ENCODE results near the gene TENT5C. TPM values are rescaled to one million over a fixed set of nuclear protein-coding genes. Genes with fewer than 3 reads are reported as not detected.

TENT5C gene
- total RNA-seq, 4 donors from 2014 or later, result 3.8 to 7.6 (median 6.6) TPM

DNA sequence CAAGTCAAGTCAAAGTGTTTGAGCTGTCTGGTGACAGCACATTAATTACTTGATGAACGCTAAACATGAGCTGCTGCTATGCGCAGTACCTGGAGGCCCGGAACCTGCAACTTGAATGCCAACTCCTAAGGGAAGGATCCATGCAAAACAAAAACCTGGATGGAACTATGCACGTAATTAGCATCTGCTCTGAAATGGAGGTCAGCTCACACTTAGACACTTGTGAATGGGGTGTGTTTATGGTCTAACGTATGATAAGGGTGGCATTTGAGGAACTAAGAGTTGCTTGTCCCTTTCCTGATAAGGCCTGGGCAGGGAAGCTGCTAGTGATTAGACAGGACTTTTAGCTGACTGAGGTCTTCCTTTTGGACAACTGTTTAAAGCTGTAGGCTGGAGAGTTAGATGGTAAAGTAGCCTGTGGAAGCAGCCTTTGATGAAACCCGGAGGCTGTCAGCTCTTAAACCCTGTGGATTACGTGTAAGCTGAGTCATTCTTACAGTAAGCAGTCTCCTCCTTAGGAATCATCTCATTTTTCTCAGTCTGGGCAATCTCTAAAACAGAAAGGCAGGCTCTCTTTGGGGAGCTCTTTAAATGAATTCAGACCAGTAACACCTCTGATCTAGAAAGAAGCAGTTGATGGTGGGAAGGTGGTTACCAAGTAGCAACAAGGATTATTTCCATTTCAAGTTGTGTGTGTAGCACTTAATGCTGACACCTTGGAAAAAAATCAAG, 6.8 kb downstream of the TENT5C start:
- ATAC-seq (ENCODE audit: low FRiP score), result peak; percentile 36
- TF ChIP-seq, protein P1, sequence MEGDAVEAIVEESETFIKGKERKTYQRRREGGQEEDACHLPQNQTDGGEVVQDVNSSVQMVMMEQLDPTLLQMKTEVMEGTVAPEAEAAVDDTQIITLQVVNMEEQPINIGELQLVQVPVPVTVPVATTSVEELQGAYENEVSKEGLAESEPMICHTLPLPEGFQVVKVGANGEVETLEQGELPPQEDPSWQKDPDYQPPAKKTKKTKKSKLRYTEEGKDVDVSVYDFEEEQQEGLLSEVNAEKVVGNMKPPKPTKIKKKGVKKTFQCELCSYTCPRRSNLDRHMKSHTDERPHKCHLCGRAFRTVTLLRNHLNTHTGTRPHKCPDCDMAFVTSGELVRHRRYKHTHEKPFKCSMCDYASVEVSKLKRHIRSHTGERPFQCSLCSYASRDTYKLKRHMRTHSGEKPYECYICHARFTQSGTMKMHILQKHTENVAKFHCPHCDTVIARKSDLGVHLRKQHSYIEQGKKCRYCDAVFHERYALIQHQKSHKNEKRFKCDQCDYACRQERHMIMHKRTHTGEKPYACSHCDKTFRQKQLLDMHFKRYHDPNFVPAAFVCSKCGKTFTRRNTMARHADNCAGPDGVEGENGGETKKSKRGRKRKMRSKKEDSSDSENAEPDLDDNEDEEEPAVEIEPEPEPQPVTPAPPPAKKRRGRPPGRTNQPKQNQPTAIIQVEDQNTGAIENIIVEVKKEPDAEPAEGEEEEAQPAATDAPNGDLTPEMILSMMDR (IDR thresholded peaks at IDR 0.05), result no peak
- DNase-seq (ENCODE audit: low spot score), result no peak

DNA sequence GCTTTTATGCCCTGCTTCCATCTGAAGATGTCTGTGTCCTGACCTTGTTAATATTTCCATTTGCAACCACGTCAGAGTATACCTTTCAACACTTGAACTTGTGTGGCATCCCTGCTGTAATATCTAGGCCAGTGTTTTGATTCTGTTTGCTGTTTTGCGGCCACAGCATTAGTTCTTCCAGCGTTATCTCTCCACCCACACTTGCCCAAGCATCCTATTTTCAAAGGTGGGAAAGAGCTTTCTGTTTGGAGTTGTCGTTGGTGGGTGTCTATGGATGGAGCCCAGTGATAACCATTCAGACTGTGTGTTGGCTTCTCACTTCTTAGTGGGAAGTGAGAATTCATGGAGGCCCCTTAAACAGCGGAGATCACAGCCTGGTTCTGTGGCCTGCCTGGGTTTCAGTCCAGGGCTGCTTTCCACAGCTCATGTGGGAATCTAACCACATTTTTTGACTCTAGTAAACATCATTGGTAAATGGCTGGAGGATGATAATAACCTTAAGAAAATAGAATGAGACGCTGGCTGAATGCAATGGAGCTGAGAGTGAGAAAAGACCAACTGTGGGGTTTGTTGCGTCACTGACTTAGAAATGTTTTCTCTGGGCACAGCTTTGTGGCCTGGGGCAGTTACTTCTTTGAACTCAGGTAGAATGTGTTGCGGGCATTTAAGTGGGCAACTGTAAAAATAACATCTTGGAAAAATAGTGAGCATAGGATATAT, 7.6 kb downstream of the TENT5C start:
- DNase-seq (ENCODE audit: low spot score), result no peak
- no peak for ATAC-seq (ENCODE audit: low FRiP score)
- TF ChIP-seq, protein P1 (IDR thresholded peaks at IDR 0.05), result no peak

DNA sequence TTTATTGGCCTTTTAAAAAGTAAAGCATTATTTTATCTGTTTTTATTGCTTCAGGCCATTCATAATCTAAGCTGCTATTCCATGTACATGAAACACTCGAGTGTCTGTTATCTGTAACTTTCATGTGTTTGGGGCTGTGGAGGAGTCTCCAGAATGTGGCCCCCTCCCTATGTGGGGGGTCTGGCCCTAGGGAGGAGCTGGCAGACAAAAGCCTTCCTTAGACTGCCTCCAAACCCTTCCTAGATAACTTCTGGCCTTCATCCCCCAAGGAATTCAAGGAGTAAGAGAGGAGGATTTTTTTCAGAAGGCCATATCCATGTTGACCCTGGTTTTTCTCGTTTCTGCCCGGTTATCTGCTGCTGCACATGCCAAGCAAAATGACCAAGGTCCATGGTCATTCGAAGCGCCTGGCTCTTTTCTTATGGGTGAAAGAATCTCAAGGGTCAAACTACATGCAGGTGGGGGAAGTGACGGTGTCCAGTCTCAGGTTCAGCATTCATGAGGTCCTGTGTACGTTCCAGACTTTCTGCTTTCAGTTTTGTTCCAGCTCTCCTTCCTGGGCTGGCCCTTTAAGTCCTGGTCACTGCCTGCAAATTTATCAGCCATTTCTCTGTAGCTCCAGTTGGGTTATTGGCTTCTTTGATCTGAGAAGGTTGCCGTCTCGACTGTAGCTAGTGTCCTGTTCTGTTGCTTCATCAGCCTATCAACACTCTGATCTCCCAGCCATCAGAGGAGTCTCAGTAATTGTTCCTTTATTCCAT, 8.3 kb downstream of the TENT5C start:
- TF ChIP-seq, protein P1 (IDR thresholded peaks at IDR 0.05), result no peak

DNA sequence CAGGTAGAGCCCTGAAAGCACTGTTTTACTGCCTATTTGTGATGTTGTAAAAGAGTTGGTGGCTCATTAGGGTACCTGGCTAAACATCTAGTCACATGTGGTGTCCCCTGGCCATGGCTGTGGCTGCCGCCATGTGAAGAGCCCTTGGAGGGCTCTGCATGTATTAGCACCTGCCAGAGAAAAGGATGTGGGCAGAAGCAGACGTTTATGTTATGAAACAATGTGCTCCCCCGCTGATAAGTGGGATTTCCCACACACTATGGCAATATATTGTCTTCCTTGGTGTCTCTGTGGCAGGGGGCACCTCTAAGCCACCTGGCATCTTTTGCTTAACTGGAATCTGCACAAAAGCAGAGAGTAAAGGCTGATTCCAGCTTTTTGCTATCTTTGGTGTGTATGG, 9.6 kb downstream of the TENT5C start:
- TF ChIP-seq, protein P1 (IDR thresholded peaks at IDR 0.05), result no peak
- DNase-seq (ENCODE audit: low spot score), result no peak
- ATAC-seq (ENCODE audit: low FRiP score), result no peak

More for the DNA sequence above, 8.3 kb downstream of the TENT5C start:
- ATAC-seq (ENCODE audit: low FRiP score) (no peak), DNase-seq (ENCODE audit: low spot score) (no peak)

DNA sequence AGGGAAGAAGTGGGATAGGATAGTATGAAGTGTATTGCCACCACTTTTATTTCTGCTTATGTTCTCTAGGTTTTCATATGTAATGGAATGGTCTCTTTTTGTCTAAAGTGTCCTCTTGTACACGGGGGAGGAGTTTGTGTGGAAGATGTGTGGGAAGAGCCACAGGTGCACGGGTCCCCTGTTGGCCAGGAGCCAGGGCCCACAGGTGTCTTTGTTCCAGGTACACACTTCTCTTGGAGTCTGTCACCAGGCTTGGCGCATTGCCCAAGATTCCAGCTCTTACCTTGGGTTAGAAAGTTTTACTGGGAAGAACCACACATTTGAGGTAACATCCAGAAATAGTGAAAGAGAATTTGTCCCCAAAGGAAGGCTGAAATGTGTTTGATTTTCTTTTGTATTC, 10.5 kb downstream of the TENT5C start:
- ATAC-seq (ENCODE audit: low FRiP score) (no peak), DNase-seq (ENCODE audit: low spot score) (no peak)
- TF ChIP-seq, protein P1 (IDR thresholded peaks at IDR 0.05), result no peak

DNA sequence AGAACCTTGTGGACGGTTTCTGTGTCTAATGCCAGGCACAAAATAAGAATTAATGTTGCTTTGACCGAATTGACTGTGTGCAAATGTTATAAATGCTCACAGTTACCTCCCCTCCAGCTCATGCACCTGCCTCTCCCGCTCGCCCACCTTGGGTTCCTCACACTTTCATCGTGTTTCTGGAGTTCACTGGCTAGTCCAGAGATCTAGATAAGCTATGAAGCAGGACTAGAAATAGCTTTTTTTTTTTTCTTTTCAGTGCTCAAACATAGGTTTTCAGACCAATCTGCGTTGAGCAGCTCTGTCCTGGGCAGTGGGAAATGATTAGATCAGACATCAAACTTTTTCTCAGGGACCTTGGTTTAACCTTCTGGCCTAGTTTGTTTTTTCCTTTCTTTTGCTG, 11.1 kb downstream of the TENT5C start:
- DNase-seq (ENCODE audit: low spot score), result no peak
- TF ChIP-seq, protein P1 (IDR thresholded peaks at IDR 0.05), result no peak
- no peak for ATAC-seq (ENCODE audit: low FRiP score)
